Dedifferentiated amniotic fluid mesenchymal stem cell (primary cell): ENCODE data around the gene TARDBP.
"Not testable (repeated sequence)": the region's sequence is repeated elsewhere in the genome, so short reads cannot be mapped to it uniquely, and the experiment has no call there.

Experiments
- DNase-seq: peaks from one replicate; pipeline ENCODE4 v3.0.0-alpha.2; 2016; ENCODE audit errors: extremely low spot score

Gene TARDBP

DNA sequence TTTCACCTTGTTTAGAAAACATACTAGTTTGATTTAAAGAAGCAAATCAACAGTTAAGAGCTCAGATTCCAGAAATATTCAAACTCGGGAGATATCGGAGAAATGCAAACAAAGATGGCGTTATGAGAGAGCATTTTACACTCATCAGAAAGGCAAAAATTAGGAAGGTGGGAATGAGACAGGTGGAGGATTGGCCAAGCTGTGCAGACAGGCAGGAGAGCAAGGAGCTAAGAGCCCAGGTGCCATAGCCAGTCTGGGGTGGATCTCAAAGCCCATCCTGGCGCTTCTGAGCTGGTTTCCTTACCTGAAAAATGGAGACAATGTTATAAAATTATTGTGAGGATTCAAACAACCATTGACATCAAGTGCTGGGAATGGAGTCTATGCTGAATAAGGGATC is 19.6 kb upstream of the TARDBP start:
- no peak for DNase-seq

DNA sequence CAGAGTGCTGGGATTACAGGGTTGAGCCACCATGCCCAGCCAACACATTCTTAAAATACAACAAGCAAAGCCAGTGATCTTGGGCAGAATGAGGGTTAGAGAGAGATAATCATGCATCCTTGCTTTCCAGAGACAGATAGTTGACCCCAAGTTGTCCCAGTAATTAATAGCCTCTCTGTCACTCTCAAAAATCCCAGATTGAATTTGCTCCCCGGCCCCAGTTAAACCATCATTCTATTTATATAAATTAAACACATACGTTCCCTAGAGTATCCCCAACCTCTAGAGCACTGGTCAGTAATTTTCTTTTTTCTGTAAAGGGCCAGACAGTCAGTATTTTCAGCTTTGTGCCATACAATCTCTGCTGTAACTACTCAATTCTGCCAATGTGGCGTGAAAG is 16.4 kb upstream of the TARDBP start:
- DNase-seq = no peak

DNA sequence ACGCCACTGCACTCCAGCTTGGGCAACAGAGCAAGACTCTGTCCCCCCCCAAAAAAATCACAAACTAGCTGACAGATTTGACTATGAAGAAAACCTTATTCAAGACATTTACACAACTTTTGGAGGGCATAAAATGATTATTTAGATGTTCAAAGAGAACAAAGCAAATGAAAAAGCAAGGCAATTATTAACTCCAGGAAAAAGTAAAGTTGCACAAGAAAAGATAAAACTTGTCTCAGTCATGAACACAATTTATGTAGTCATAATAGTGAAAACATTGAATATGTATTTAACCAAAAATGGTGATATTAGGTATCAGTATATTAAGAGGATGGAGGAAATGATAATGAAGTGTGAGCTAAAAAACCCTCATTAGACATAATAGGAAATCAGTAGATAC is 11.9 kb upstream of the TARDBP start:
- no peak for DNase-seq

DNA sequence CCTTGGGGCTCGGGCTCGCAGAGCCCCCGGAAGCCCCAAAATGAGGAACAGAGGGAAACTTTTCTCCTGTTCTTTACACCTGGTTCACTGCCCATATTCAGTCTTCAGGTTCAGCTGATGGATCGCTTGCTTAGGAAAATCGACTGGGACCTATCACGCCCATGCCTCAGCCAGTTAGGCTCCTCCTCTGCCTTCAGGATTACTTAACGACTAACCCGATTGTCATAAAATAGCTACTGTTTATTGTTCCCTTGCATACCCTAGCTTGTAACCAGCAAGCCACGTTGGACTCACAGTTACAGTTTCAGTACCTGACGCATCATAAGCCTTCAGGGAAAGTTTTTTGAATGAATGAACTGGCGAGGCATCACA is 692 bp downstream of the TARDBP start:
- no peak for DNase-seq

GRCh38 chr1:11019358-11019757 is 6.9 kb downstream of the TARDBP start:
- not testable (repeated sequence) for DNase-seq

DNA sequence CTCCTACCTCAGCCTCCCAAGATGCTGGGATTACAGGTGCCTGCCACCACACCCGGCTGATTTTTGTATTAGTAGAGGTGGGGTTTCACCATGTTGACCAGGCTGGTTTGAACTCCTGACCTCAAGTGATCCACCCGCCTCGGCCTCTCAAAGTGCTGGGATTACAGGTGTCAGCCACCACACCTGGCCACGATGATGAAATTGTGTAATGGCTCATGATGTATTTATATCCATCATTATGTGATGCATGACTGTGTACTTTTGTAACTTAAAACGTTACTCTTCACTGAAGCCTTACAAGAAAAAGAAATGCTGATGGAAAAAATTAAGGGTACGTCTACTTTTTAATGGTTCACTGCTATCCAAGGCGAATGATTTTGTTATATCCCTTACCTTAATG is 7.5 kb downstream of the TARDBP start:
- no peak for DNase-seq

DNA sequence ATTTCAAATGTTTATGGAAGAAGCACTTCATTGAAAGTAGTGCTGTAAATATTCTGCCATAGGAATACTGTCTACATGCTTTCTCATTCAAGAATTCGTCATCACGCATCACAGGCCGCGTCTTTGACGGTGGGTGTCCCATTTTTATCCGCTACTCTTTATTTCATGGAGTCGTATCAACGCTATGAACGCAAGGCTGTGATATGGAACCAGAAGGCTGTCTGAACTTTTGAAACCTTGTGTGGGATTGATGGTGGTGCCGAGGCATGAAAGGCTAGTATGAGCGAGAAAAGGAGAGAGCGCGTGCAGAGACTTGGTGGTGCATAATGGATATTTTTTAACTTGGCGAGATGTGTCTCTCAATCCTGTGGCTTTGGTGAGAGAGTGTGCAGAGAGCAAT is 10.7 kb downstream of the TARDBP start:
- DNase-seq = no peak

GRCh38 chr1:11024154-11024873 is 11.9 kb downstream of the TARDBP start:
- DNase-seq = no peak

DNA sequence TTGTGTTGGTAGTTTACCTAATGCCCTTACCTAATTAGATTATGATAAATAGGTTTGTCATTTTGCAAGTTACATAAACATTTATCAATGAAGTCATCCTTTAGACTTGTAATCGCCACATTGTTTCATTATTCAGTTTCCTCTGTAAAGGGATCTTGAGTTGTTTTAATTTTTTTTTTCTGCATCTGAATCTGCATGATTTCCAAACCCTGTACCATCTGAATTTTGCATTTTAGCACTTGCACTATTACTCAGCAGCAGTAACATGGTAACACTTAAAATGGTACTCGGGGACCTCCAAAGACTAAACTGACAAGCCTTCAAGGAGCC is 12.4 kb downstream of the TARDBP start:
- no peak for DNase-seq

GRCh38 chr1:11025618-11026017 is 13.2 kb downstream of the TARDBP start:
- no peak for DNase-seq

- no peak for DNase-seq
Observed at GRCh38 chr1:11026052-11026451, 13.6 kb downstream of the TARDBP start.

GRCh38 chr1:11026903-11027302 is 14.4 kb downstream of the TARDBP start:
- no peak for DNase-seq

DNA sequence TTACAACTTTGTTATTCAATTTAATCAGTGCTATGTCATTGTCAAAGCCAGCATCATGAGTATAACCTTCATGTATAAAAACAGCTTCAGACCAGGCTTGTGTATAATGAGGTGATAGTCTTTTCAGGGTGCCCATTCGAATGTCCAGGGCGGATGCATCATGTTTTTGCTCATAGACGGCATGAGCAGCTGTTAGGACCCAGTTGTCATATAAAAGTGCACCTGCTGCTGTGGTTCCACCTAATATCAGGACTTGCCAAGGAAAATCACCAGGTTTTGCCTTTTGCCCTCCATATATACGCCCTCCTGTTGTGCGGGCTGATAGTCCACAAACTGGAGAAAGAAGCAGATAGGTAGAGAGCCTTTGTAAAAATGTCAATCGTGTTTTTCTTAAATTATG is 14.9 kb downstream of the TARDBP start:
- DNase-seq = no peak

DNA sequence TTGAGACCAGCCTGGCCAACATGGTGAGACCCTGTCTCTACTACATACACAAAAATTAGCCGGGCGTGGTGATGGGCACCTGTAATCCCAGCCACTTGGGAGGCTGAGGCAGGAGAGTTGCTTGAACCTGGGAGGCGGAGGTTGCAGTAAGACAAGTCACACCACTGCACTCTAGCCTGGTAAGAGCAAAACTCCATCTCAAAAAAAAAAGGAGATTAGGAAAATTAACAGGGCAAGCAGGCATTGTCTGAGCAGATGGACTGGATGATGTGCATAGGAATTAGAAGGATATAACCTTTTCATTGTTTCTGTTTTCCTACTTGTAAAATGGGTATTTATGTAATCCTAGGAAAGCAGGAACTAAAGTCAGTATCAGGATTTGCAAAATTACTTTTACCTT is 15.6 kb downstream of the TARDBP start:
- DNase-seq = no peak

GRCh38 chr1:11030865-11031264 is 18.4 kb downstream of the TARDBP start:
- DNase-seq = no peak

DNA sequence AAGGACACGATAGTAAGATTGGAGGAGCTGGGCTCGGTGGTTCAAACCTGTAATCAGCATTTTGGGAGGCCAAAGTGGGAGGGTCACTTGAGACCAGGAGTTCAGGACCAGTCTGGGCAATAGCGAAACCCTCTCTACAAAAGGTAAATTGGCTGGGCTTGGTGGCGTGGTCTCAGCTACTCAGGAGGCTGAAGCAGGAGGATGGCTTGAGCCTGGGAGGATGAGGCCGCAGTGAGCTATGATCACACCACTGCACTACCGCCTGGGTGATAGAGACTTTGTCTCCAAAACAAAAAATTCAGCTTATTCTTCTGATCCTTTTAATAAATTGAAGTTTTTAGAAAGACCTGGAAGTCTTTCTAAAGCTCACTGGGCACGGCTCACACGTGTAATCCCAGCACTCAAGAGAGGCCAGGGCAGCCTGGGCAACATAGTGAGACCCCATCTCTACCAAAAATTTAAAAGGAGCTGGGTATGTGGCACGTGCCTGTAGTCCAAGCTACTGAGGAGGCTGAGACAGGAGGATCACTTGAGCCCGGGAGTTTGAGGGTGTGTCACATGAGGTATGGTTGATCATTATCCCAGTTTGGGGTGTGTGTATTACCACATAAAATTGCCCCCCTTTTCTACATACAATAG is 19.3 kb downstream of the TARDBP start:
- no peak for DNase-seq

- DNase-seq = not testable (repeated sequence)
Observed at GRCh38 chr1:11037019-11037739, 24.7 kb downstream of the TARDBP start.

DNA sequence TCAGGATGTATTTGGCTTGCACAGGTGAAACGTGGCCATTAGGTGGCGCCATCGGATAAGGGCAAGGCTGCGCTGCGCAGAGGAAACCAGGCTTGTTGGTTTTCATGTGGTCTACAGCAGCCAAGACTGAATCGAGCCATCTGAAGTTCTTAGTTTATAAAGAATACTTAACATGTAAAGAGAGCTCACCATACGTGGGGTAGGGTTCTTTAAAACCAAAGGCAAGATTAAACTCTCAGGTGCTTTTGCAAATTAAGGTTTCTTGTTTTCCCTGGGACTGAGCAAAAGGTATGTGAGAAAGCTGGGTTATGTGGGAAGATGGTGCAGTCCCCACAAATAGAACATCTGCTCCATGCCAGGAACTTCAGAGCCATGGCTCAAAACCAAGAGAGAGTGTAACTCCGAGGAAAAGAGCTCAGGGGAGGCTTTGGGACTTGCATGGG is 25.3 kb downstream of the TARDBP start:
- peak; percentile 85 for DNase-seq

DNA sequence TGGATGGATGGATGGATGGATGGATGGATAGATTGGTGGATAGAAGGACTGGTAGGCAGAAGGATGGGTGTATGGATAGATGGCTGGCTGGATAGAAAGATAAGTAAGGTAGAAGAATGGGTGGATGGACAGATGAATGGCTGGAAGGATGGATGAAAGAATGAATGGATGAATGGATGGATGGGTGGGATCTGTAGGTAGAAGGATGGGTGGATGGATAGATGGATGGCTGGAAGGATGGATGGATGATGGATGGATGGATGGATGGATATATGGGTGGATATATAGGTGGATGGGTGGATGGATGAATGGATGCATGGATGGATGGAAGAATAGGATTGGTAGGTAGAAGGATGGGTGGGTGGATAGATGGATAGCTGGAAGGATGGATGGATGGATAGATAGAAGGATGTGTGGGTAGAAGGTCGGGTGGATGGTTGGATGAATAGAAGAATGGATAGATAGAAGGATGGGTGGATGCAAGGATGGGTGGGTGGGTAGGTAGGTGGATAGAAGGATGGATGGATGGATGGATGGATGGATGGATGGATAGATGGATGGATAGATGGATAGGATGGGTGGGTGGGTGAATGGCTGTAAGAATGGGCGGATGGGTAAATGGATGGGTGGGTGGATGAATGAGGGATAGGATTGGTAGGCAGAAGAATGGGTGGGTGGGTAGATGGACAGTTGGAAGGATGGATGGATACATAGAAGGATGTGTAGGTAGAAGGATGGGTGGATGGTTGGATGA is 27.1 kb downstream of the TARDBP start:
- DNase-seq = no peak

GRCh38 chr1:11040105-11040429 is 27.6 kb downstream of the TARDBP start:
- not testable (repeated sequence) for DNase-seq

DNA sequence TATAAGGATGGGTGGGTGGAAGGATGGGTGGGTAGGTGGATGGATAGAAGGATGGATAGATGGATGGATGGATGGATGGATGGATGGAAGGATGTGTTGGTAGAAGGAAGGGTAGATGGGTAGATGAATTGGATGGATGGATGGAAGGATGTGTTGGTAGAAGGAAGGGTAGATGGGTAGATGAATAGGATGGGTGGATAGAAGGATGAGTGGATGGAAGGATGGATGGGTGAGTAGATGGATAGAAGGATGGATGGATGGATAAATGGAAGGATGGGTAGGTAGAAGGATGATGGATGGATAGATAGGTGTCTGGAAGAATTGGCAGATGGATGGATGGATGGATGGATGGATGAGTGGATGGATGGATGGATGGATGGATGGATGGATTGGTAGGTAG is 28.6 kb downstream of the TARDBP start:
- DNase-seq = no peak

DNA sequence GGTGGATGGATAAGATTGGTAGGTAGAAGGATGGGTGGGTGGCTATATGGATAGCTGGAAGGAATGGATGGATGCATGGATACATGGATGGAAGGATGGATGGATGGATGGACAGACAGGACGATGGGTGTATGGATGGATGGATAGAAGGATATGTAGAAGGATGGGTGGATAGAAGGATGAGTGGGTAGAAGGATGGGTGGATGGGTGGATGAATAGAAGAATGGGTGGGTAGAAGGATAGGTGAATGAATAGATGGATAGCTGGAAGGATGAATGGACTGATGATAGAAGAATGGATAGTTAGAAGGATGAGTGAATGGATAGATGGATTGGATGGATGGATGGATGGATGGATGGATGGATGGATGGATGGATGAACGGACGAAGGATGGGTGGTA is 29.6 kb downstream of the TARDBP start:
- no peak for DNase-seq
